Hematopoietic multipotent progenitor cell treated with erythropoietin and hydrocortisone succinate and interleukin-3 and kit ligand, for 8 days (in vitro differentiated cells): ENCODE measurements around the gene TRIM66.
A peak's percentile ranks its signal among the peaks of the same experiment; 100 is the strongest.

Experiments used
- DNase-seq: peaks from one replicate; pipeline ENCODE4 v3.0.0-alpha.2; 2015

The TRIM66 gene

GRCh38 chr11:8604078-8604723, 78.3 kb downstream of the TRIM66 start:
- DNase-seq, result peak; percentile 62

- DNase-seq, result no peak
These were observed 78.8 kb downstream of the TRIM66 start for GRCh38 chr11:8603696-8604077.

GRCh38 chr11:8601376-8602133, 80.9 kb downstream of the TRIM66 start:
- DNase-seq, result no peak

- DNase-seq, result no peak
These were observed 84.0 kb downstream of the TRIM66 start for GRCh38 chr11:8598506-8598905.

- no peak for DNase-seq
These were observed 85.3 kb downstream of the TRIM66 start for GRCh38 chr11:8597182-8597581.

- DNase-seq, result no peak
These were observed 85.9 kb downstream of the TRIM66 start for GRCh38 chr11:8596504-8597046.

- peak; percentile 11 for DNase-seq
These were observed 88.2 kb downstream of the TRIM66 start, which contains the start of gene STK33 for GRCh38 chr11:8593935-8594909. STK33 (minus strand) TSS chr11:8594228; CDS start chr11:8474905, 119,323 bp downstream.

GRCh38 chr11:8593455-8593854, 89.0 kb downstream of the TRIM66 start:
- no peak for DNase-seq

GRCh38 chr11:8587915-8588314, 94.5 kb downstream of the TRIM66 start:
- no peak for DNase-seq

- DNase-seq, result no peak
These were observed 95.7 kb downstream of the TRIM66 start for GRCh38 chr11:8586805-8587204.

- DNase-seq, result no peak
These were observed 96.3 kb downstream of the TRIM66 start for GRCh38 chr11:8586184-8586583.

- no peak for DNase-seq
These were observed 98.0 kb downstream of the TRIM66 start for GRCh38 chr11:8584511-8584910.

- DNase-seq, result no peak
These were observed 98.4 kb downstream of the TRIM66 start for GRCh38 chr11:8584082-8584481.

- no peak for DNase-seq
These were observed 101.2 kb downstream of the TRIM66 start for GRCh38 chr11:8581300-8581699.

GRCh38 chr11:8577791-8578581, 104.5 kb downstream of the TRIM66 start:
- no peak for DNase-seq

- no peak for DNase-seq
These were observed 107.7 kb downstream of the TRIM66 start for GRCh38 chr11:8574798-8575197.

- DNase-seq, result no peak
These were observed 108.7 kb downstream of the TRIM66 start for GRCh38 chr11:8573777-8574176.

- DNase-seq, result no peak
These were observed 114.8 kb downstream of the TRIM66 start for GRCh38 chr11:8567602-8568198.

GRCh38 chr11:8566613-8567210, 115.8 kb downstream of the TRIM66 start:
- peak; percentile 69 for DNase-seq

- DNase-seq, result no peak
These were observed 117.9 kb downstream of the TRIM66 start for GRCh38 chr11:8564526-8564925.
